ENCODE measurements around the gene ZNF664. TPM values are rescaled to one million over a fixed set of nuclear protein-coding genes. Genes with fewer than 3 reads are reported as not detected.

Gene ZNF664
- polyA plus RNA-seq, 3 donors, result 1.5 to 20.9 (median 2.7) TPM

GRCh38 chr12:123948401-123948795 is 24.6 kb upstream of the ZNF664 start:
- Mint-ChIP-seq H3K36me3 (peaks cover 0 to 6% of the 10 kb centered on the region in 2 donors), H3K27ac (no peak overlapping the region), H3K9me3 (peaks cover 0 to 5% (median under 1%) of the 10 kb centered on the region in 7 donors), H3K27me3 (ENCODE audit: low read depth in 3 of 3) (peaks cover 0 to 2% (median under 1%) of the 10 kb centered on the region in 3 donors), H3K4me1 (peaks cover 2% of the 10 kb centered on the region), H3K4me3 (no peak overlapping the region)
- no peak for TF ChIP-seq CTCF (IDR thresholded peaks at IDR 0.05)
- WGBS (ENCODE audit: insufficient coverage), result 100% methylated on average over 5 of the region's 11 CpGs
- Histone ChIP-seq H4K20me1 (ENCODE audit: insufficient read depth, low read length) (no peaks in the 10 kb centered on the region), H2AFZ (ENCODE audit: insufficient read depth, low read depth, low read length, poor library complexity, severe bottlenecking) (no peak overlapping the region), H3K4me2 (replicated peaks; ENCODE audit: extremely low read depth, low read length, poor library complexity, severe bottlenecking) (no peak overlapping the region), H3K79me2 (ENCODE audit: insufficient read depth, low read length) (no peaks in the 10 kb centered on the region), H3K36me3 (replicated peaks in 1 of 2; ENCODE audit: control insufficient read depth in 1 of 2, insufficient read depth in 2 of 2, low read length in 2 of 2) (no peaks in the 10 kb centered on the region), H3K4me1 (ENCODE audit: control insufficient read depth in 1 of 2, insufficient read depth in 2 of 2, low read length in 2 of 2) (no peaks in the 10 kb centered on the region), H3K4me3 (replicated peaks in 1 of 3; ENCODE audit: low read depth in 2 of 3, low read length in 3 of 3) (no peak overlapping the region), H3K27ac (ENCODE audit: low read depth in 1 of 2, low read length in 2 of 2) (no peak overlapping the region), H3K9me3 (replicated peaks in 1 of 2; ENCODE audit: control insufficient read depth in 1 of 2, insufficient read depth in 1 of 2, low read length in 2 of 2) (peaks cover under 1 to 6% of the 10 kb centered on the region in 2 donors), H3K9ac (ENCODE audit: insufficient read depth, low read length, poor library complexity, severe bottlenecking) (no peak overlapping the region), H3K27me3 (ENCODE audit: control insufficient read depth in 2 of 2, insufficient read depth in 2 of 2, low read length in 2 of 2) (no peaks in the 10 kb centered on the region)
- no peak for DNase-seq
- intact Hi-C loops (cut with micrococcal nuclease), result no loop called here

GRCh38 chr12:123948796-123949769 is 23.9 kb upstream of the ZNF664 start:
- Mint-ChIP-seq H3K9me3 (peaks cover 0 to 2% (median 0%) of the 10 kb centered on the region in 7 donors), H3K27me3 (ENCODE audit: low read depth in 3 of 3) (peaks cover 0 to 2% (median 0%) of the 10 kb centered on the region in 3 donors), H3K27ac (no peak overlapping the region), H3K36me3 (peaks cover 0 to 6% of the 10 kb centered on the region in 2 donors), H3K4me3 (no peak overlapping the region), H3K4me1 (peaks cover 2% of the 10 kb centered on the region)
- no peak overlapping the region for H3K9ac ChIP-seq (ENCODE audit: insufficient read depth, low read length, poor library complexity, severe bottlenecking)
- no peak for TF ChIP-seq CTCF (IDR thresholded peaks at IDR 0.05)
- no peak overlapping the region for H3K4me2 ChIP-seq (replicated peaks; ENCODE audit: extremely low read depth, low read length, poor library complexity, severe bottlenecking)
- H3K4me3 ChIP-seq (replicated peaks in 1 of 3; ENCODE audit: low read depth in 2 of 3, low read length in 3 of 3), result no peak overlapping the region
- H4K20me1 ChIP-seq (ENCODE audit: insufficient read depth, low read length), result no peaks in the 10 kb centered on the region
- WGBS (ENCODE audit: insufficient coverage), result 92% methylated on average over 17 of the region's 19 CpGs
- H3K36me3 ChIP-seq (replicated peaks in 1 of 2; ENCODE audit: control insufficient read depth in 1 of 2, insufficient read depth in 2 of 2, low read length in 2 of 2), result no peaks in the 10 kb centered on the region
- no peaks in the 10 kb centered on the region for H3K27me3 ChIP-seq (ENCODE audit: control insufficient read depth in 2 of 2, insufficient read depth in 2 of 2, low read length in 2 of 2)
- H3K4me1 ChIP-seq (ENCODE audit: control insufficient read depth in 1 of 2, insufficient read depth in 2 of 2, low read length in 2 of 2), result no peaks in the 10 kb centered on the region
- no peak for DNase-seq
- no peaks in the 10 kb centered on the region for H3K9me3 ChIP-seq (replicated peaks in 1 of 2; ENCODE audit: control insufficient read depth in 1 of 2, insufficient read depth in 1 of 2, low read length in 2 of 2)
- no peaks in the 10 kb centered on the region for H3K79me2 ChIP-seq (ENCODE audit: insufficient read depth, low read length)
- no peak overlapping the region for H2AFZ ChIP-seq (ENCODE audit: insufficient read depth, low read depth, low read length, poor library complexity, severe bottlenecking)
- no peak overlapping the region for H3K27ac ChIP-seq (ENCODE audit: low read depth in 1 of 2, low read length in 2 of 2)
- intact Hi-C loops (cut with micrococcal nuclease), result no loop called here
